GM18498 (cell line): ENCODE results near the gene GCN1.

Source experiments
- ATAC-seq: cut with Tn5 transposase; IDR thresholded peaks from one replicate; pipeline ENCODE4 v1.9.1; 2021; ENCODE audit warnings: mild to moderate bottlenecking, moderate library complexity; ENCODE audit not compliant: unreplicated experiment

GCN1 gene

GRCh38 chr12:120150919-120151525 lies 43.5 kb downstream of the GCN1 start:
- ATAC-seq = no peak

- no peak for ATAC-seq
Observed at GRCh38 chr12:120148011-120148410, 46.5 kb downstream of the GCN1 start.

GRCh38 chr12:120145164-120145563 lies 49.4 kb downstream of the GCN1 start:
- ATAC-seq = no peak

GRCh38 chr12:120144215-120144614 lies 50.3 kb downstream of the GCN1 start:
- no peak for ATAC-seq

GRCh38 chr12:120142231-120142877 lies 52.2 kb downstream of the GCN1 start:
- ATAC-seq = no peak

GRCh38 chr12:120141336-120141735 lies 53.2 kb downstream of the GCN1 start:
- ATAC-seq = no peak

GRCh38 chr12:120140603-120141002 lies 53.9 kb downstream of the GCN1 start:
- ATAC-seq = no peak

- ATAC-seq = no peak
Observed at GRCh38 chr12:120139958-120140357, 54.6 kb downstream of the GCN1 start.

GRCh38 chr12:120138366-120138765 lies 56.1 kb downstream of the GCN1 start:
- no peak for ATAC-seq

GRCh38 chr12:120137833-120138232 lies 56.7 kb downstream of the GCN1 start:
- no peak for ATAC-seq

- no peak for ATAC-seq
Observed at GRCh38 chr12:120136093-120136770, 58.3 kb downstream of the GCN1 start.

- ATAC-seq = no peak
Observed at GRCh38 chr12:120134307-120134980, 60.1 kb downstream of the GCN1 start.

GRCh38 chr12:120132863-120133385 lies 61.6 kb downstream of the GCN1 start:
- ATAC-seq = peak; percentile 91

- no peak for ATAC-seq
Observed at GRCh38 chr12:120132054-120132836, 62.3 kb downstream of the GCN1 start.

GRCh38 chr12:120131116-120131515 lies 63.4 kb downstream of the GCN1 start:
- ATAC-seq = no peak

GRCh38 chr12:120130011-120130410 lies 64.5 kb downstream of the GCN1 start:
- no peak for ATAC-seq

- ATAC-seq = no peak
Observed at GRCh38 chr12:120126635-120127005, 67.9 kb downstream of the GCN1 start.

GRCh38 chr12:120125792-120126634 lies 68.5 kb downstream of the GCN1 start:
- ATAC-seq = no peak

GRCh38 chr12:120125029-120125428 lies 69.5 kb downstream of the GCN1 start:
- ATAC-seq = no peak

- peak; percentile 35 for ATAC-seq
Observed at GRCh38 chr12:120121766-120122293, 72.7 kb downstream of the GCN1 start.
